CD4-positive, alpha-beta T cell (primary cell): ENCODE results near the gene GLRX2. TPM values are rescaled to one million over a fixed set of nuclear protein-coding genes. Genes with fewer than 3 reads are reported as not detected.

Experiments
- ATAC-seq: fragments of 200-7000 bp; cut with Tn5 transposase; one replicate; pipeline ENCODE4 v1.10.0; 2022; ENCODE audit warnings: mild to moderate bottlenecking; ENCODE audit not compliant: poor library complexity
- CTCF ChIA-PET: fragments of 350-600 bp; sonication (Branson Sonifier 250); formaldehyde crosslinking; loops from one replicate; lab custom pipeline; 2021; ENCODE audit warnings: antibody characterized with exemption, inconsistent platforms; lab: Charles Lee
- POLR2A ChIA-PET: fragments of 350-600 bp; sonication (Branson Sonifier 250); formaldehyde crosslinking; loops from one replicate; lab custom pipeline; 2021; ENCODE audit warnings: antibody characterized with exemption, inconsistent platforms; lab: Charles Lee
- DNase-seq, 14 experiments: peaks; one replicate each; pipeline ENCODE4 v3.0.0-alpha.2; 2013 to 2020; ENCODE audit warnings: mixed read lengths in 2 of 14
- H3K27ac ChIP-seq, 2 donors: one replicate each; pipeline versions ENCODE4 v1.5.1 to v1.7.0; 2013; ENCODE audit warnings: low read length in 2 of 2, low read depth in 1 of 2, mild to moderate bottlenecking in 1 of 2
- H3K27me3 ChIP-seq, 2 experiments: 1 replicate in 1 of 2; 2 replicates in 1 of 2; pipeline versions ENCODE4 v1.6.1 to v1.7.0; 2013; ENCODE audit warnings: low read length in 2 of 2, control low read depth in 1 of 2, mild to moderate bottlenecking in 1 of 2, moderate library complexity in 1 of 2; ENCODE audit not compliant: insufficient read depth in 2 of 2, control insufficient read depth in 1 of 2
- H3K36me3 ChIP-seq: one replicate; pipeline ENCODE4 v1.6.1; 2013; ENCODE audit warnings: low read length, control low read depth; ENCODE audit not compliant: insufficient read depth
- H3K4me1 ChIP-seq: one replicate; pipeline ENCODE4 v1.6.1; 2013; ENCODE audit warnings: low read length, control low read depth; ENCODE audit not compliant: insufficient read depth
- H3K4me3 ChIP-seq: one replicate; pipeline ENCODE4 v1.5.1; 2013; ENCODE audit warnings: mild to moderate bottlenecking, low read length, moderate library complexity
- H3K9me3 ChIP-seq, 2 experiments: 1 replicate in 1 of 2; 2 replicates in 1 of 2; pipeline versions ENCODE4 v1.6.1 to v1.7.0; 2013; ENCODE audit warnings: low read length in 2 of 2, mild to moderate bottlenecking in 2 of 2, control low read depth in 1 of 2, moderate library complexity in 1 of 2; ENCODE audit not compliant: control insufficient read depth in 1 of 2, insufficient read depth in 1 of 2
- H3K27ac Mint-ChIP-seq: one replicate; pipeline ENCODE4 v1.8.0; 2020; ENCODE audit warnings: mixed read lengths
- H3K27me3 Mint-ChIP-seq: one replicate; pipeline ENCODE4 v1.8.0; 2021; ENCODE audit warnings: mixed read lengths
- H3K36me3 Mint-ChIP-seq: one replicate; pipeline ENCODE4 v1.8.0; 2021; ENCODE audit warnings: low read depth, mixed read lengths
- H3K4me1 Mint-ChIP-seq: one replicate; pipeline ENCODE4 v1.8.0; 2021; ENCODE audit warnings: low read depth, mixed read lengths
- H3K4me3 Mint-ChIP-seq: one replicate; pipeline ENCODE4 v1.8.0; 2020; ENCODE audit warnings: mild to moderate bottlenecking, mixed read lengths
- H3K9me3 Mint-ChIP-seq: one replicate; pipeline ENCODE4 v1.8.0; 2020; ENCODE audit warnings: mixed read lengths
- CTCF ChIP-seq: fragments of 200-600 bp; IDR thresholded peaks from one replicate; pipeline ENCODE4 v1.8.0; 2022; ENCODE audit warnings: antibody characterized with exemption, mild to moderate bottlenecking
- intact Hi-C, 2 experiments: fragments of 100-400 bp; cut with DNase I in 1 of 2; cut with micrococcal nuclease in 1 of 2; formaldehyde crosslinking; loops; one replicate each; pipeline versions ENCODE4 v1.15.1 to v1.9.0; 2023 to 2025; cut with DNase I, micrococcal nuclease
- total RNA-seq, 174 experiments: library from RNA in 2 of 174; stranded (reverse) in 2 of 174; gene quantifications; one replicate each; pipeline ENCODE4 v1.2.3 and lab custom pipeline; 2021 to 2026

Gene GLRX2
- total RNA-seq, 2 experiments from 2014 or later, result 4.3 to 5.5 TPM

- TF ChIP-seq CTCF, result no peak
- intact Hi-C loops, result loop anchor here (1.0 to 2.0 kb wide), 2 partner anchors 15 to 17 kb away; partner anchors contain the start of gene CDC73 (in 1 of the 2)
- CTCF ChIA-PET, result interaction anchor here (1.0 kb wide), 1 partner anchor 17 kb away, joined by 3 read pairs; no protein-coding TSS in a partner anchor
Observed at GRCh38 chr1:193105821-193106177, 585 bp upstream of the GLRX2 start.

GRCh38 chr1:193104502-193104906 lies 710 bp downstream of the GLRX2 start:
- POLR2A ChIA-PET, result interaction anchor here (0.7 to 6.1 kb wide), 7 partner anchors 14 to 46 kb away, joined by 3 to 52 read pairs (median 4); partner anchors contain the start of genes CDC73, RO60 and UCHL5
- peak in 5 of 14 experiments; percentile 12 to 47 (median 35) for DNase-seq
- ATAC-seq, result peak; percentile 22
- CTCF ChIA-PET, result interaction anchor here (1.1 kb wide), 1 partner anchor 17 kb away, joined by 4 read pairs; the partner anchor contains the start of gene CDC73
- TF ChIP-seq CTCF, result no peak
- peak overlapping the region; percentile 91 for H3K4me3 ChIP-seq
- Mint-ChIP-seq H3K9me3 (no peaks in the 10 kb centered on the region), H3K36me3 (peaks cover 23% of the 10 kb centered on the region), H3K27ac (peak overlapping the region; percentile 85), H3K27me3 (no peaks in the 10 kb centered on the region), H3K4me1 (peaks cover 35% of the 10 kb centered on the region), H3K4me3 (peak overlapping the region; percentile 96)
- H3K9me3 ChIP-seq, result no peaks in the 10 kb centered on the region
- peaks cover 10% of the 10 kb centered on the region for H3K36me3 ChIP-seq
- H3K27me3 ChIP-seq, result no peaks in the 10 kb centered on the region
- no peak overlapping the region for H3K27ac ChIP-seq
- intact Hi-C loops, result loop anchor here in 1 of 2 experiments (2.0 to 5.0 kb wide), 2 partner anchors 16 to 42 kb away; no protein-coding TSS in a partner anchor
- H3K4me1 ChIP-seq, result peaks cover 18% of the 10 kb centered on the region

More at GRCh38 chr1:193105821-193106177, 585 bp upstream of the GLRX2 start:
- no peak for ATAC-seq
- peaks cover 35% of the 10 kb centered on the region for H3K4me1 Mint-ChIP-seq
- no peaks in the 10 kb centered on the region for H3K9me3 Mint-ChIP-seq
- H3K9me3 ChIP-seq, result no peaks in the 10 kb centered on the region
- H3K4me3 ChIP-seq, result peak overlapping the region; percentile 91
- POLR2A ChIA-PET, result interaction anchor here (1.2 to 6.1 kb wide), 4 partner anchors 14 to 47 kb away, joined by 4 to 52 read pairs (median 9); partner anchors contain the start of genes CDC73, RO60 and UCHL5
- no peaks in the 10 kb centered on the region for H3K36me3 ChIP-seq
- peaks cover 11% of the 10 kb centered on the region for H3K36me3 Mint-ChIP-seq
- no peak for DNase-seq
- peak overlapping the region; percentile 90 for H3K4me3 Mint-ChIP-seq
- peak overlapping the region in 1 of 2 donors; percentile 25 for H3K27ac ChIP-seq
- peak overlapping the region; percentile 85 for H3K27ac Mint-ChIP-seq
- no peaks in the 10 kb centered on the region for H3K27me3 Mint-ChIP-seq
- peaks cover 18% of the 10 kb centered on the region for H3K4me1 ChIP-seq
- H3K27me3 ChIP-seq, result no peaks in the 10 kb centered on the region

- H3K36me3 ChIP-seq, result peaks cover 16% of the 10 kb centered on the region
- H3K27ac Mint-ChIP-seq, result peak overlapping the region; percentile 85
- peaks cover 29% of the 10 kb centered on the region for H3K36me3 Mint-ChIP-seq
- no peaks in the 10 kb centered on the region for H3K9me3 Mint-ChIP-seq
- peak overlapping the region; percentile 91 for H3K4me3 ChIP-seq
- TF ChIP-seq CTCF, result no peak
- intact Hi-C loops, result loop anchor here in 1 of 2 experiments (2.0 to 5.0 kb wide), 2 partner anchors 17 to 42 kb away; no protein-coding TSS in a partner anchor
- ChIA-PET POLR2A (interaction anchor here (0.7 to 6.1 kb wide), 6 partner anchors 14 to 45 kb away, joined by 3 to 52 read pairs (median 5); partner anchors contain the start of genes CDC73, RO60 and UCHL5), CTCF (interaction anchor here (1.1 kb wide), 1 partner anchor 18 kb away, joined by 4 read pairs; the partner anchor contains the start of gene CDC73)
- ATAC-seq, result no peak
- H3K4me1 Mint-ChIP-seq, result peaks cover 35% of the 10 kb centered on the region
- no peak overlapping the region for H3K27ac ChIP-seq
- H3K27me3 ChIP-seq, result no peaks in the 10 kb centered on the region
- DNase-seq, result peak in 1 of 14 experiments; percentile 5
- peak overlapping the region; percentile 96 for H3K4me3 Mint-ChIP-seq
- H3K9me3 ChIP-seq, result no peaks in the 10 kb centered on the region
- no peaks in the 10 kb centered on the region for H3K27me3 Mint-ChIP-seq
- peaks cover 18% of the 10 kb centered on the region for H3K4me1 ChIP-seq
Observed at GRCh38 chr1:193103759-193104501, 1.3 kb downstream of the GLRX2 start.
